Measurements from ENCODE around the gene EHMT1. TPM values are rescaled to one million over a fixed set of nuclear protein-coding genes. Genes with fewer than 3 reads are reported as not detected.
A peak's percentile ranks its signal among the peaks of the same experiment; 100 is the strongest.

The EHMT1 gene
- total RNA-seq, 1 donor from 2014 or later, result 59.9 TPM

GRCh38 chr9:137575716-137576411, 42.9 kb upstream of the EHMT1 start:
- H3K36me3 ChIP-seq (ENCODE audit: control insufficient read depth, insufficient read depth, low read length), result peaks cover 1% of the 10 kb centered on the region
- no peak for TF ChIP-seq CTCF (IDR thresholded peaks at IDR 0.05; ENCODE audit: insufficient read depth, low read length, poor library complexity, severe bottlenecking)
- no peak overlapping the region for H3K4me3 ChIP-seq (ENCODE audit: low read depth, low read length)
- H3K27me3 ChIP-seq (ENCODE audit: control insufficient read depth, insufficient read depth, low read length), result no peaks in the 10 kb centered on the region
- no peak for DNase-seq (ENCODE audit: low read depth)

DNA sequence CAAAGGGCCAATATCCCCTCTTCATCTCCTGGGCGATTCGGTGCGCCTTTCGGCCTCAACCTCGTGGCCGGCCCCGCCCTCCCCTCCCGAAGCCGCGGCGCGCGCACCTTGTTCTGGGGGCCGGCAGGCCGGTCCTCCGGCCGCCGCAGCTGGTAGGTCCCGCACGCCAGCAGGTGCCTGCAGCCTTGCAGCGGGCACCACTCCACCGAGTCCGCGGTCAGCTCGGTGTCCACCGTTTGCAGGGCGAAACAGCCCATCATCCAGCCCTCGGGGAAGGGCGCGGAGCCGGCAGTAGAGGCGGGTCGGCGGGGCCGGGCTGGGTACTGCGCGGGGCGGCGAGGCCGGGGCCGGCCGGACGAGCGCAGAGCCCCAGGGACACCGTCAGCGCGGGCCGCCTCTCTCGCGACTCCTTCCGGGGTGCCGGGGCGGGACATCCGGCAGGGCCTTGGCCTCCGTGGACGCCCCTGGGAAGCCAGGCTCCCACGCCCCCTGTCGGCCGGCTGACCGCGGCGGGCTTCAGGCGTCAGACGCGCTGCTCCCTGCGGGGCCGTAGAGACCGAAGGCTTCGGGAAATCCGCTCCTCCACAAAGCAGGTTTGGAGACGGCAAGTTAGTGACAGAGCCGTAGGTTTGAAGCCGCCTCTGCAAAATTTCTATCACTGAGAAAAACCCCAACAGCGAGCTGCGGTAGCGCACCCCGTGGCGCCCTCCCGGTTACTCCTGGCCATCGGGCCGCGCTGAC, 40.1 kb upstream of the EHMT1 start, which contains the start of gene DPH7:
DPH7 (minus strand) TSS at position 408 of the 741 bp plus-strand sequence; CDS start at position 260, 148 bp downstream.
- TF ChIP-seq CTCF (IDR thresholded peaks at IDR 0.05; ENCODE audit: insufficient read depth, low read length, poor library complexity, severe bottlenecking), result peak; percentile 82
- peaks cover 1% of the 10 kb centered on the region for H3K36me3 ChIP-seq (ENCODE audit: control insufficient read depth, insufficient read depth, low read length)
- peak within 1 kb of the TSS; percentile 85 for H3K4me3 ChIP-seq (ENCODE audit: low read depth, low read length)
- peak; percentile 57 for DNase-seq (ENCODE audit: low read depth)
- no peaks in the 10 kb centered on the region for H3K27me3 ChIP-seq (ENCODE audit: control insufficient read depth, insufficient read depth, low read length)

- H3K27me3 ChIP-seq (ENCODE audit: control insufficient read depth, insufficient read depth, low read length), result no peaks in the 10 kb centered on the region
- peaks cover 1% of the 10 kb centered on the region for H3K36me3 ChIP-seq (ENCODE audit: control insufficient read depth, insufficient read depth, low read length)
- TF ChIP-seq CTCF (IDR thresholded peaks at IDR 0.05; ENCODE audit: insufficient read depth, low read length, poor library complexity, severe bottlenecking), result no peak
- H3K4me3 ChIP-seq (ENCODE audit: low read depth, low read length), result peak overlapping the region; percentile 85
- DNase-seq (ENCODE audit: low read depth), result no peak
Observed at GRCh38 chr9:137579259-137579604, 39.6 kb upstream of the EHMT1 start.

- no peaks in the 10 kb centered on the region for H3K27me3 ChIP-seq (ENCODE audit: control insufficient read depth, insufficient read depth, low read length)
- no peak for TF ChIP-seq CTCF (IDR thresholded peaks at IDR 0.05; ENCODE audit: insufficient read depth, low read length, poor library complexity, severe bottlenecking)
- no peak for DNase-seq (ENCODE audit: low read depth)
- H3K36me3 ChIP-seq (ENCODE audit: control insufficient read depth, insufficient read depth, low read length), result peaks cover 1% of the 10 kb centered on the region
- H3K4me3 ChIP-seq (ENCODE audit: low read depth, low read length), result no peak overlapping the region
Observed at GRCh38 chr9:137580209-137580953, 38.4 kb upstream of the EHMT1 start.

- no peaks in the 10 kb centered on the region for H3K27me3 ChIP-seq (ENCODE audit: control insufficient read depth, insufficient read depth, low read length)
- TF ChIP-seq CTCF (IDR thresholded peaks at IDR 0.05; ENCODE audit: insufficient read depth, low read length, poor library complexity, severe bottlenecking), result no peak
- no peak for DNase-seq (ENCODE audit: low read depth)
- peaks cover 1% of the 10 kb centered on the region for H3K36me3 ChIP-seq (ENCODE audit: control insufficient read depth, insufficient read depth, low read length)
- no peak overlapping the region for H3K4me3 ChIP-seq (ENCODE audit: low read depth, low read length)
Observed at GRCh38 chr9:137580954-137581322, 37.9 kb upstream of the EHMT1 start.

Data from kidney epithelial cell (primary cell).